KMS-11 (cell line): ENCODE results near the gene SNPH.

ENCODE experiments used
- H2AFZ ChIP-seq: fragments of 200-600 bp; sonication (generic); 2 replicates; pipeline ENCODE4 v1.6.1; 2016; ENCODE audit warnings: antibody characterized with exemption, mixed run types, low read depth
- H3K27ac ChIP-seq: fragments of 200-600 bp; sonication (generic); 2 replicates; pipeline ENCODE4 v1.6.1; 2016; ENCODE audit warnings: mild to moderate bottlenecking, mixed run types
- H3K27me3 ChIP-seq: fragments of 200-600 bp; sonication (generic); 2 replicates; pipeline ENCODE4 v1.6.1; 2017; ENCODE audit warnings: mild to moderate bottlenecking, low read depth, mixed run types, moderate library complexity; ENCODE audit not compliant: insufficient read depth
- H3K36me3 ChIP-seq: fragments of 200-600 bp; sonication (generic); 2 replicates; pipeline ENCODE4 v1.6.1; 2017; ENCODE audit warnings: mild to moderate bottlenecking, mixed run types; ENCODE audit not compliant: insufficient read depth
- H3K4me1 ChIP-seq: fragments of 200-600 bp; sonication (generic); 2 replicates; pipeline ENCODE4 v1.6.1; 2016; ENCODE audit warnings: mild to moderate bottlenecking, low read depth, mixed run types; ENCODE audit not compliant: poor library complexity, severe bottlenecking
- H3K4me2 ChIP-seq: fragments of 200-600 bp; sonication (generic); 2 replicates; pipeline ENCODE4 v1.7.0; 2016; ENCODE audit warnings: mild to moderate bottlenecking, mixed run types
- H3K4me3 ChIP-seq: fragments of 200-600 bp; sonication (generic); IDR thresholded peaks from 2 replicates; pipeline ENCODE4 v1.6.1; 2017; ENCODE audit warnings: low read depth, low read length, mixed read lengths; ENCODE audit not compliant: insufficient read depth
- H3K79me2 ChIP-seq: fragments of 200-600 bp; sonication (generic); 2 replicates; pipeline ENCODE4 v1.6.1; 2016; ENCODE audit warnings: low read depth, mixed run types; ENCODE audit not compliant: insufficient read depth
- H3K9ac ChIP-seq: fragments of 200-600 bp; sonication (generic); 2 replicates; pipeline ENCODE4 v1.6.1; 2016; ENCODE audit warnings: mild to moderate bottlenecking, mixed run types
- H4K20me1 ChIP-seq: fragments of 200-600 bp; sonication (generic); 2 replicates; pipeline ENCODE4 v1.6.1; 2016; ENCODE audit warnings: mild to moderate bottlenecking, mixed run types; ENCODE audit not compliant: insufficient read depth
- TF ChIP-seq, protein P1 (sequence below): fragments of 200-600 bp; sonication (generic); conservative IDR thresholded peaks from 2 replicates; pipeline ENCODE4 v1.6.1; 2017; ENCODE audit warnings: low read depth, mild to moderate bottlenecking, antibody characterized with exemption, low read length, moderate library complexity, mixed read lengths

The SNPH gene

GRCh38 chr20:1287306-1287705 is 21.2 kb downstream of the SNPH start:
- Histone ChIP-seq H3K27ac (no peak overlapping the region), H3K79me2 (no peaks in the 10 kb centered on the region), H3K36me3 (no peaks in the 10 kb centered on the region), H3K4me2 (peak overlapping the region; percentile 50), H3K9ac (no peak overlapping the region), H3K27me3 (no peaks in the 10 kb centered on the region), H2AFZ (peak overlapping the region; percentile 5; the same call in 1 of the 2 replicates), H4K20me1 (no peaks in the 10 kb centered on the region), H3K4me1 (peaks cover 11% of the 10 kb centered on the region), H3K4me3 (no peak overlapping the region)
- TF ChIP-seq, protein P1, sequence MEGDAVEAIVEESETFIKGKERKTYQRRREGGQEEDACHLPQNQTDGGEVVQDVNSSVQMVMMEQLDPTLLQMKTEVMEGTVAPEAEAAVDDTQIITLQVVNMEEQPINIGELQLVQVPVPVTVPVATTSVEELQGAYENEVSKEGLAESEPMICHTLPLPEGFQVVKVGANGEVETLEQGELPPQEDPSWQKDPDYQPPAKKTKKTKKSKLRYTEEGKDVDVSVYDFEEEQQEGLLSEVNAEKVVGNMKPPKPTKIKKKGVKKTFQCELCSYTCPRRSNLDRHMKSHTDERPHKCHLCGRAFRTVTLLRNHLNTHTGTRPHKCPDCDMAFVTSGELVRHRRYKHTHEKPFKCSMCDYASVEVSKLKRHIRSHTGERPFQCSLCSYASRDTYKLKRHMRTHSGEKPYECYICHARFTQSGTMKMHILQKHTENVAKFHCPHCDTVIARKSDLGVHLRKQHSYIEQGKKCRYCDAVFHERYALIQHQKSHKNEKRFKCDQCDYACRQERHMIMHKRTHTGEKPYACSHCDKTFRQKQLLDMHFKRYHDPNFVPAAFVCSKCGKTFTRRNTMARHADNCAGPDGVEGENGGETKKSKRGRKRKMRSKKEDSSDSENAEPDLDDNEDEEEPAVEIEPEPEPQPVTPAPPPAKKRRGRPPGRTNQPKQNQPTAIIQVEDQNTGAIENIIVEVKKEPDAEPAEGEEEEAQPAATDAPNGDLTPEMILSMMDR, result no peak

DNA sequence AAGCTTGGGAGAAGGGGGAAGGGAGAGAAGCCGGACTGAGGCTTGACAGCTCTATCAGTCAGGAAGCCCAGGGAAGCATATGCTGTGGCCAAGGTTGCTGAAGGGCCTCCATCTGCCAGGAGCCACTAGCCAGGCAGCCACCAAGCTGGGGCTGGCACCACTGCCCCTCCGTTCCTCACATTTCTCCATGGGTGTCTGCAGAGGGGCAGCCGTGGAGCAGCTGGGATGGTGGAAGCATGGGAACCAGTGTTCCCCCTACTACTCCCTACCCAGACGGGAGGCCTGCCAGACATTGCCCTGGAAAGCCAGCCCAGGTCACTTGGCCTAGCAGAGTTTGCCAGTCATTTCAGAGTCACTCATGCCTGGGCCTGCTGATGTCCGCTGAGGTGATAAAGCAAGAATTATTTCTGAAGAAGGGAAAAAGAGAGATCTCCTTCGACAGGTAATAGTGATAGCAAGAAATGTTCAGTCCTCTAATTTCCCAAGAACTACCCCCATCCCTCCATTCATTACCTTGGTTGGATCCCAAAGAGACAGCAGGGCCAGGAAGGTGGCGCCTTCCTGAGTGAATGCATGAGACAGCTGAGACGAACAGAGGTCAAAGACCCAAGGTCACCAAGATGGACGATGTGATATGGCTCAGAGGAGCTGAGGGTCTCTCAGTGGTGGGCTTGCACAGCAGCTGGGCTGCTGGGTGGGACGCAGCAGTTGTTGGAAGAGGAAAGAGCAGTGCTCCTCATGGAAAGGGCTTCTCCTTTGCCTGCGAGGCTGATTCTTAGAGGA is 21.9 kb downstream of the SNPH start:
- no peaks in the 10 kb centered on the region for H3K79me2 ChIP-seq
- TF ChIP-seq, protein P1, result no peak
- no peaks in the 10 kb centered on the region for H4K20me1 ChIP-seq
- no peak overlapping the region for H3K9ac ChIP-seq
- no peaks in the 10 kb centered on the region for H3K27me3 ChIP-seq
- no peak overlapping the region for H3K4me3 ChIP-seq
- no peak overlapping the region for H2AFZ ChIP-seq
- no peaks in the 10 kb centered on the region for H3K36me3 ChIP-seq
- H3K27ac ChIP-seq, result no peak overlapping the region
- H3K4me1 ChIP-seq, result peaks cover 11% of the 10 kb centered on the region
- peak overlapping the region; percentile 50; the same call in 1 of the 2 replicates for H3K4me2 ChIP-seq

DNA sequence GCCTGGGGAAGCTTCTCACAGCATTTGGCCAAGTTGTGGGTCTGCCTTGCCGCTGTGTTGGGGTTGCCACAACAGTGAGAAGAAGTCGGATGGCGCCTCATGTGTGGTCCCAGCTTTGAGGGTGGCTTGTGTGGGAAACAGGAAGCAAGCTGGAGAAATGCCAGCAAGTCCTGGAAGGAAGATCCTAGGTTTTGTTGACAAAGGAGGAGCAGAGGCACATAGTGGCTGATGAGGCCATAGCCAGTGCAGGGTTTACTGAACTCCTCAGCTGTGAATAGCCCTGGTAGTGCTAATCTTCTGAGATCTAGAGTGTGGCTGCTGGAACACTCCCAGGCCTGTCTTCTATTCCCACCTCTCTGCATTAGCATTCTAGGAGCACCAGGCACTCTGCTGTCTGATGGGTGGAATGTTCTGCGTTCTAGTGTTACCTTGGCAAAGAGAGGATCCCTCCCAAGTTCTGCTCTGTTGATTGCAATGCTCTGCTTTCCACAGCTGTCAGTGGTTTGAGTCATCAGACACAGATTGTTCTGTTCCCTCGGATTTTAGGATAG is 25.2 kb downstream of the SNPH start:
- no peaks in the 10 kb centered on the region for H4K20me1 ChIP-seq
- H3K4me1 ChIP-seq, result peaks cover 11% of the 10 kb centered on the region
- no peaks in the 10 kb centered on the region for H3K27me3 ChIP-seq
- no peak overlapping the region for H3K4me3 ChIP-seq
- H3K4me2 ChIP-seq, result no peak overlapping the region
- no peaks in the 10 kb centered on the region for H3K79me2 ChIP-seq
- H3K36me3 ChIP-seq, result no peaks in the 10 kb centered on the region
- no peak overlapping the region for H3K27ac ChIP-seq
- TF ChIP-seq, protein P1, result no peak
- H3K9ac ChIP-seq, result no peak overlapping the region
- H2AFZ ChIP-seq, result no peak overlapping the region

- Histone ChIP-seq H3K36me3 (no peaks in the 10 kb centered on the region), H3K27me3 (no peaks in the 10 kb centered on the region), H3K9ac (no peak overlapping the region), H3K4me3 (no peak overlapping the region), H2AFZ (no peak overlapping the region), H3K4me2 (no peak overlapping the region), H3K4me1 (peaks cover 2% of the 10 kb centered on the region), H3K27ac (no peak overlapping the region), H4K20me1 (no peaks in the 10 kb centered on the region), H3K79me2 (no peaks in the 10 kb centered on the region)
- TF ChIP-seq, protein P1, result no peak
Observed at GRCh38 chr20:1292620-1293019, 26.5 kb downstream of the SNPH start.
